Measurements from ENCODE around the gene NPFF.

- TF ChIP-seq, protein P1, sequence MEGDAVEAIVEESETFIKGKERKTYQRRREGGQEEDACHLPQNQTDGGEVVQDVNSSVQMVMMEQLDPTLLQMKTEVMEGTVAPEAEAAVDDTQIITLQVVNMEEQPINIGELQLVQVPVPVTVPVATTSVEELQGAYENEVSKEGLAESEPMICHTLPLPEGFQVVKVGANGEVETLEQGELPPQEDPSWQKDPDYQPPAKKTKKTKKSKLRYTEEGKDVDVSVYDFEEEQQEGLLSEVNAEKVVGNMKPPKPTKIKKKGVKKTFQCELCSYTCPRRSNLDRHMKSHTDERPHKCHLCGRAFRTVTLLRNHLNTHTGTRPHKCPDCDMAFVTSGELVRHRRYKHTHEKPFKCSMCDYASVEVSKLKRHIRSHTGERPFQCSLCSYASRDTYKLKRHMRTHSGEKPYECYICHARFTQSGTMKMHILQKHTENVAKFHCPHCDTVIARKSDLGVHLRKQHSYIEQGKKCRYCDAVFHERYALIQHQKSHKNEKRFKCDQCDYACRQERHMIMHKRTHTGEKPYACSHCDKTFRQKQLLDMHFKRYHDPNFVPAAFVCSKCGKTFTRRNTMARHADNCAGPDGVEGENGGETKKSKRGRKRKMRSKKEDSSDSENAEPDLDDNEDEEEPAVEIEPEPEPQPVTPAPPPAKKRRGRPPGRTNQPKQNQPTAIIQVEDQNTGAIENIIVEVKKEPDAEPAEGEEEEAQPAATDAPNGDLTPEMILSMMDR (IDR thresholded peaks at IDR 0.05): no peak
- no peak for TF ChIP-seq SMC3 (IDR thresholded peaks at IDR 0.05)
- no peak for TF ChIP-seq USF2 (IDR thresholded peaks at IDR 0.05)
- TF ChIP-seq EP300 (IDR thresholded peaks at IDR 0.05): no peak
- no peak for TF ChIP-seq RFX5 (IDR thresholded peaks at IDR 0.05)
- TF ChIP-seq POLR2AphosphoS2 (conservative IDR thresholded peaks at IDR 0.05; ENCODE audit: low read length): no peak
- no peak for TF ChIP-seq SREBF2 (IDR thresholded peaks at IDR 0.05)
- no peak for TF ChIP-seq RAD21 (conservative IDR thresholded peaks at IDR 0.05 in 1 of 2, IDR thresholded peaks at IDR 0.05 in 1 of 2)
Observed at GRCh38 chr12:53530061-53530460, 22.8 kb upstream of the NPFF start.

All from A549 (cell line).